C1 segment of cervical spinal cord (tissue), 14 donors: Measurements from ENCODE around the gene OVCH1.
"Not testable (repeated sequence)": the region's sequence is repeated elsewhere in the genome, so short reads cannot be mapped to it uniquely, and the experiment has no call there.

ENCODE experiments used
- DNase-seq, 14 donors: peaks; one replicate each; lab custom pipeline; 2025; lab: John Stamatoyannopoulos, UW

The OVCH1 gene

GRCh38 chr12:29499235-29499634 is 1.7 kb upstream of the OVCH1 start:
- DNase-seq, result no peak

- DNase-seq, result no peak
Measured at GRCh38 chr12:29492891-29493290, 4.6 kb downstream of the OVCH1 start.

DNA sequence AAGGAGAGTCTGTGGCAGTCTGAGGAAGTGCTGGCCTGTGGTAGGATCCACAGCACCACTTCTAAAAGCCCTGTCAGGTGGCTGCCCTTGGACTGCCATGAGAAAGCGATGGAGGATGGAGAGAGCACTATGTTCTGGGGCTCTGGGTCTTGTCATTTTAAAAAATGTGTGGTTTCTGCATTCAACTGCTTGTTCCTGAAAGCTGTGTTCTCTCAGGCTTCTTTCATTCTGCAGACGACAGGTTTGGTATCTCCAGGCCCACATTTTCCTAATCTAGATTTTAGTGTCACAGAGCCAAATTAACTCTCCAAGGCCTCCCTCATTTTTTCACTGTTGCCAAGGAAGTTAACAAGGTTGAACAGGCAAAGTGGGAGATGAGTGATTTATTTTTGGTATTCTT is 10.5 kb downstream of the OVCH1 start:
- no peak for DNase-seq

DNA sequence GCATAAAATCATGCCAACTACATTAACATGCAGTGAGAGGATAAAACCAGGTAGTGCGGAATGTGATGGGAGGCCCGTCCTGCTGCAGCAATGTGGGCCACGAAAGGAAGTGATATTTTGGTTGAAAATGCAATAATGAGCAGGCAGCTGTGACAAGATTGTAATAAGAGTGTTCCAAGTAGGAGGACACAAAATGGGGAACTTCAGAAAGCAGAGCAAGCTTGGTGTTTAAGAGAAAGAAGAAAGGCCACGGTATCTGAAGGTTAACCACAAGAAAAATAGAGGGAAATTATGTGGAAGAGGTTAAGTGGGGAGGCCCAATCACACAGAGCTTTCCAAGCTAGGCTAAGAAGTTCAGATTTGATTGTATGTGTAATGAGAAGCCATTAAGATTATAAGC is 34.3 kb downstream of the OVCH1 start:
- no peak for DNase-seq

GRCh38 chr12:29460082-29460481 is 37.4 kb downstream of the OVCH1 start:
- DNase-seq, result no peak

GRCh38 chr12:29455087-29455486 is 42.4 kb downstream of the OVCH1 start:
- peak in 11 of 14 donors; percentile 3 to 49 (median 34) for DNase-seq

DNA sequence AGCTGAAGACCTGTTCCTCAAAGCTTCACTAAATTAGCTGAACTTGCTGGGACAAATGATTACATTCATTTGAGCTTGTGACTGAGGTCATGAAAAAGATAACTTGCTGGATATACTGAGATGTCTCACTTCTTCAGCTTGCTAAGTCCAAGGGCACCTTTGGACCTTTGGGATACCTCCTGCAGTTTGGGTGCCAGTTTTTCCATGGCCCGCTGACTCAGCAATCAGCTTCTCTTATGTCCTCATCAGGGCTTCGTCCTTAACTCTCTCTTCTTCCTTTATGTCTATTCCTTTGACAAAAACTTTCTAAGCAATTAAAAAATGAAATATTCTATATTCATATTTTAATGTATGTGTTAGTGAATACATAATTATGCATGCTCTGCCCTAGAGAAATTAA is 45.6 kb downstream of the OVCH1 start:
- no peak for DNase-seq

- no peak for DNase-seq
Measured at GRCh38 chr12:29448157-29448556, 49.3 kb downstream of the OVCH1 start.

DNA sequence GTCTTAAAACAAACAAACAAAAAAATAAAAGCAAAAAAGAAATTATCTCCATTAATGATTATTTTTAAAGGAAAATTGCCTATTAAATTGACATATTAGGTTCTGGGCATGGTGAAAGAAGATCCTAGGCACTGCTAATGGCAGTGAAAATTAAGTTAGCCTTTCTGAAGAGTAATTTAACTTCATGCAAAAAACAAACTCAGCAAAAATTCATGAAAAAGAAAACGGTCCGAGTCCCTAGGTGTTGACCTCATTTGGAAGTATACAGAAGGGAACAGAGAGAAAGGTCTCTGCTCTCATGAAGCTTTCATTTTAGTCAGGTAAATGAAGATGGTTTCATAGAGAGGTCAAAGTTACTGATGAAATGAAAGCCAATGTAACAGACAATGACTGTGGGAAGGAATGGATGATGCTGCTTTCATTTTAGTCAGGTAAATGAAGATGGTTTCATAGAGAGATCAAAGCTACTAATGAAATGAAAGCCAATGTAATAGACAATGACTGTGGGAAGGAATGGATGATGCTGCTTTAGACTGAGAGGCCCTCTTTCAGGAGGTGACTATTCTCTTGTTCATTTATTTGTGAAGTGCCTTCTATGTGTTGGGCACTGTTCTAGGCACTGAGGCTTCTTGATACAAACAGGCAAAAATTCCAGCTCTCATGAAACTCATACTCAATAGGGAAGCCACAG is 50.1 kb downstream of the OVCH1 start:
- DNase-seq, result no peak

- DNase-seq, result no peak
Measured at GRCh38 chr12:29439506-29439905, 58.0 kb downstream of the OVCH1 start.

- no peak for DNase-seq
Measured at GRCh38 chr12:29438752-29439408, 58.6 kb downstream of the OVCH1 start.

DNA sequence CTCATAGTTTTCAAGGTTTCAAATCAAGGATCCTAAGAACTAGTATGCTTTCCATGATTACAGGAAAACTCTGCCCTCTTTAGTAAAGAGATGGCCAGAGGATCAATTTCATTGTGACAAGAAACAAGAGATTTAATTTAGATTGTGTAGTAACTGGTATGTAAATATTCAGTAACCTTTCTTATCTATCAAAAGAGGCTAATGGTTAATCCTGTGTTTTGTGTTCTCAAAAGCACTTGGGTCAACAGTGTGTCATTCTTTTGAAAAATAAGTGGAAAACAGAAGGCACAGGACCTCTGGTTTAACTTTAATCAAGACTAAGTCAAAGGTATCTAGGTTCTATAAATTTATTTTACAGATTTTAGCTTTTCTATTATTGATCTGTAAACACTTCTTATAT is 59.9 kb downstream of the OVCH1 start:
- DNase-seq, result no peak

- not testable (repeated sequence) for DNase-seq
Measured at GRCh38 chr12:29436815-29437214, 60.7 kb downstream of the OVCH1 start.

- DNase-seq, result no peak
Measured at GRCh38 chr12:29431513-29431912, 66.0 kb downstream of the OVCH1 start.

DNA sequence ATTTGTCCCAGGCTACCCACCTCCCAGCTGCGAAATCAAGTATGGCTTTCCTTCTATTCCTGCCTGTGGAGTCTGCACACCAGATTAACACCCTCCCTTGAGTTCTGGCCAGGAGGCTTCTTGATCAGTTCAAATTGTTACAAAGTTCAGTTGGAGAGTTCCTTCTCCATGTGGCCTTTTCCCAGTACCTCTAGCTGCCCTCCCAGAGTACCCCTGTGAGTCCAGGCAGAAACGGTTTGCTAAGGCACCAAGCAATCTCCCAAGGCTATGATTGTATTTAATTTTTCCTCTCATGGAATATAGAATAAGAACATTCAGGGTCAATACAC is 66.8 kb downstream of the OVCH1 start:
- no peak for DNase-seq

DNA sequence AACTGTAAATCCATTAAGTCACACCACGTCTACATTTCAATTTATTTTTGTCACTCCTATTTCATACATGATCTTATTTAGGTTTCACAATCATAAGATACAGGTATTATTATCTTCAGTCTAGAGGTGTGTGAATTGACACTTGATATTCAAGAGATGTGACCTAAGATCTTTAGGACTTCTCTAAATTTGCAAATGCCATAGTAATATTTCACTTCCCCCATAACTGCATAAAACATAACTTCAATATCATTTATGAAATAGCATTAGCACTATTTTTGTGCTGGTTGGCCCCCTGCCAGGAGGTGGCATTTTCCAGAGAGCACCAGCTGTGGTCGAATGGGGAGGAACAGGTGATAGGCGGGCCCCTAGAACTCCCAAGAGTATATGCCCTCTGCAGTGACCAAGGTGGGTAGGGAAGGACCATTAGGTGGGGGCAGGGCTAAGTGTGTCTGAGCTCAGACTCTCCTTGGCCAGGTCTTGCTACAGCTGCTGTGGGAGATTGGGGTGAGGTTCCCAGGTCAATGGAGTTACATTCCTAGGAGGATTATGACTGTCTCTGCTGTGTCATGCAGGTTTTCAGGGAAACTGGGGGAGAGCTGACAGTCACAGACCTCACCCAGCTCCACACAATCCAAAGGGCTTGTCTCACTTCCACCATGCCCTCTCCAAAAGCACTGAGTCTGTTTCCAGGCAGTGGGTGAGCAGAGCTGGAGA is 67.3 kb downstream of the OVCH1 start:
- no peak for DNase-seq

GRCh38 chr12:29428633-29429032 is 68.9 kb downstream of the OVCH1 start:
- DNase-seq, result no peak

- DNase-seq, result no peak
Measured at GRCh38 chr12:29427964-29428363, 69.5 kb downstream of the OVCH1 start.

GRCh38 chr12:29426498-29426897 is 71.0 kb downstream of the OVCH1 start:
- DNase-seq, result no peak

DNA sequence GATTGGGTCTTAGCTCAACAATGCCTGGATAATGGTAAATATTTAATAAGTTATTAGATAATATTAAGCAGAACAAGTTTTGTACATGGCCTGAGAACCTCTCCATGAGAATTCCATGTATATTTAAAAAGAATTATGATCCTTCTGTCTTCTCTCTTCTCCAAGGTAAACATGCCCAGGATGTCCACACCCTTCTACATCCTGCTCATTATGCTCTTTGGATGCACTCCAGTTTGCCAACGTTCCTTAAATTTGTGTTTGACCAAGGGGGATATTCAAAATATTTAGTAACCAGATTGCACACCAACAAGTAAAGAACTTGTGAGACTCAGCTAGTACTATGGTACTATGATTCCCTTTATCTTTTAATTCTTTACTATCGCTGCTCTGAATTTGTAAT is 71.8 kb downstream of the OVCH1 start:
- DNase-seq, result no peak

DNA sequence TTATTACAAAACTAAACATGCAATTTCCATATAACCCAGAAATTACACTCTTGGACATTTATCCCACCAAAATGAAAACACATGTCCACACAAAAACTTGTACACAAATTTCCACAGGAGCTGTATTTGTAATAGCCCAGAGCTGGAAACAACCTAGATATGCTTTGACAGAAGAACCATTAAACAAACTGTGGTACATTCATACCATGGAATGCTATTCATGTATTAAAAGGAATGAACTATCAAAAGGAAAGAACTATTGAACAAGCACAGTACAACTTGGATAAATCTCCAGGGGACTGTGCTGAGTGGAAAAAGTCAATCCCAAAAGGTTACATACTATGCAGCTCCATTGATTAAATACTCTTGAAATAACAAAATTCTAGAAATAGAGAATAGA is 80.7 kb downstream of the OVCH1 start:
- DNase-seq, result no peak

GRCh38 chr12:29415111-29415510 is 82.4 kb downstream of the OVCH1 start:
- DNase-seq, result no peak

GRCh38 chr12:29414368-29414767 is 83.1 kb downstream of the OVCH1 start:
- no peak for DNase-seq
